Stomach (tissue), 4 donors: Measurements from ENCODE around the gene FRMD8.

Experiments
- CTCF ChIP-seq, 7 experiments: fragments of 450-650 bp in 4 of 7; fragments of 200-600 bp in 3 of 7; sonication (generic) in 3 of 7; IDR thresholded peaks; one replicate each; pipeline ENCODE4 v1.5.1; 2016 to 2019; ENCODE audit warnings: antibody characterized with exemption in 7 of 7, control low read depth in 2 of 7, mild to moderate bottlenecking in 1 of 7
- EP300 ChIP-seq: sonication (generic); formaldehyde crosslinking; IDR thresholded peaks from one replicate; pipeline ENCODE4 v1.6.1; 2017; ENCODE audit warnings: antibody characterized with exemption
- POLR2A ChIP-seq, 4 donors: fragments of 450-650 bp; IDR thresholded peaks; one replicate each; pipeline ENCODE4 v1.6.1; 2016; ENCODE audit warnings: antibody characterized with exemption in 4 of 4, control low read depth in 2 of 4, mild to moderate bottlenecking in 1 of 4, moderate library complexity in 1 of 4

GRCh38 chr11:65423516-65424204 is 37.2 kb downstream of the FRMD8 start:
- TF ChIP-seq EP300, result no peak
- no peak for TF ChIP-seq POLR2A (IDR thresholded peaks at IDR 0.05)
- no peak for TF ChIP-seq CTCF (IDR thresholded peaks at IDR 0.05)
